HG02588 (cell line): ENCODE data around the gene ASB6.

Experiments used
- ATAC-seq: cut with Tn5 transposase; IDR thresholded peaks from one replicate; pipeline ENCODE4 v1.9.1; 2021; ENCODE audit warnings: mild to moderate bottlenecking, moderate library complexity; ENCODE audit not compliant: unreplicated experiment

ASB6 gene

DNA sequence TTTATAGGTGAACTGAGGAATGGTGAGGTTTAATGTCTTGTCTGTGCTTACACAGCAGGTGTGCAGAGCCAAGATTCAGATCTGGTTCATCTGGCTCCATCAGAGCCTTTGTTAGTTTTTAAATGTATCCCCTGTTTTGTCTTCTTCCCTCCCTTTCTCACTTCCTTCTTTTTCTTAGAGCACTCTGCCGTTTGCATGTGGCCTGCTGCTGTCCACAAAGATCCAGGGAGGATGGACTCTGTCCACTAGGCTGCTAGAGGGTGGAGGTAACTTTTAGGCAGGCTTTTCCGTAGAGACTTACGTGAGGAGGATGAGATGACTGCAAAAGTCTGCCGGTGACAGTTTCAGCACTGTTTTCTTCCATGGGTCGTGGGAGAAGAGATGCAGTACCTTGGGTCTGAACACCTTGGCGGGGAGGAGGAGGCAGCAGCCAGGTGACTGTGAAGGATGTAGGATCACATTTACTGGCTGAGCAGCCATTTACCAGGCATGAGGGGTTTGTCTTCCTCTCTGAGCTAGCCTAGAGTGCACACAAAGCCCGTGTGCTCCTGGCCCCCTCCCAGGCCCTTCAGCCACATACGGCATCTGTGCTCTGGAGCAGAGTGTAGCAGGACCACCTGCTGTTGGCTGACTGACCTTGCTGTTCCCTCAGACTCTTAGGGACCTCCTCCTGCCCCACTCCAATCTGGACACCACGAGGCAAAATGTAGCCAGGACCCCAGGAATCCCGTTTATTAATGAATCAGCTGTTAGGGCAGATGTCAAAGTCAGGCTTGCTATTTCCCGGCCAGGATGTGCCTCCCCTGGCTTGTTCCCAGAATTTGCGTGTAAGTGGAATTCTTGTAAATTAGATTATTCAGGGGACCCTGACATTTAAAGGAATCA, 14.2 kb downstream of the ASB6 start:
- no peak for ATAC-seq

DNA sequence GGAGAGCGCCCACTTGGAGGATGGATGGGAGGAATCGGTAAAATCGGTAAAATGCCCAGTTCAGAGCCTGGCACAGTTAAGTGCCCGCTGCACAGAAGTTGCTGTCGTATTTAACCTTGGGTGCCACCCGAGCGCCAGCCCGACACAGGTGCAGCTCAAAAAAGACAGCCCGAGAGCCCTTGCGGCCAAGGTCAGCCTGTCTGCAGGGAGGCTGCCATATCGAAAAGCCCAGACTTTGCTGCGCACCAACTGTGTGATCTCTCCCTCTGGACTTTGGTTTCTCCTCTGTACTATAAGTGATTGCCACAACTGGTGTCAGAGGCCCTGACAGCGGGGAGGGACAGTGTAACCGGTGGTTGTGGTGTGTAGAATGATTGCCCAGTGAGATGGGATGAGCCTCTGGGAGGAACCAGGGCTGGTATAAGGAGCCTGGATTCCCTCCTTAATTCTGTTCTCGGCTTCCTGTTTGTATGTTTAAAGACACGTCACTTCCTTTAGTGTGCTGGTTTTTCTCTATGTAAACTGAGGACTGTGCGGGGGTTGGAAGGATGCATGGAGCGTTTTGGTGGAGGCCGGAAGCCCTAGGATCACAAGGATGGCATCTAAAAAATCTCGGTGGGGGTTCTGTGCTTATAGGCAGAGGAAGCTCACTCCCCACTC, 15.2 kb downstream of the ASB6 start:
- ATAC-seq: peak; percentile 14

DNA sequence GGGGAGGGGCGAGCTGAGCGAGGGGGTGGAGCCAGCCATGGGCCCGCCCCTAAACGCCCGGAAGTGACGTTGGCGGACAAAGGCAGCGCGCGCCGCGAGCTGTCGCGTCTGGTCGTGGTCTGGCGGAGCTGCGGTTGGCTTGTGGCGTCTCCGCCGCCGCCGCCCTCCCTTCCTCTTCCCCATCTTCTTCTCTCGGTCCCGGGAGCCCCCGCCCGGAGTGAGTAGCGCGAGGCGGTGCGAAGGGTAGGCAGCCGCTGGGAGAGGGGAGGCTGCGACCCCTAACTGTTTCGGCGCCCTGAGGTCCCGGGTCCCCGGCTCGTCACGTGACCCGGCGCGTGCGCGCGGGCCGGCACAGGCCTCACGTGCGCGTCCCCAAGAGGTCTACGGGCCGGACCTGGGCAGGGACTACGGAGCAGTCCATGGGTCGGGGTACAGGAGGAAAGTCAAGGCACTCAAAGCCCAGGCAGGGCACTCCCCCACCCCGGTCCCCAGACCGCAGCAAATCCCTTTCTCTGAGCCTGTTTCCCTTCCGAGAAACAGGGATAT, 15.8 kb downstream of the ASB6 start, which contains the start of gene NTMT1:
NTMT1 (plus strand) TSS at position 85 of the 546 bp plus-strand sequence. CDS start 6,541 bp downstream, outside the sequence.
- ATAC-seq: peak; percentile 71

DNA sequence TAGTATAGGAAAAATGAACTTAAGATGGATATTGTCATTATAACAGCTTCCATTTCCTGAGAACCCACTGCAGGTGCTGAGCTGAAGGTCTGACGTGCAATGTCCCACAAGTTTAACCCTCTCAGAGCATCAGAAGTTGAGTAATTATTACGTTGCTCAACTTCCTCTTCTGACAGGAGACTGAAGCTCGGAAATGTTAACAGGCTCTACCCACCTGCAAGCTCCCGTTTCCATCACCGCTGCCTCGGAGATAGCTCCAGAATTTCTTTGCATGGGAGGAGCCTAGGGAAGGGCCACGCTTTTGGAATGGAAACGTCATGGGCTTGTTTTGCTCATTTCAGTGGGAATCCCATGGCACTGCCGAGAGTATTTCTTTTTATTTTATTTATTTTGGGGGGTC, 17.0 kb downstream of the ASB6 start:
- no peak for ATAC-seq

DNA sequence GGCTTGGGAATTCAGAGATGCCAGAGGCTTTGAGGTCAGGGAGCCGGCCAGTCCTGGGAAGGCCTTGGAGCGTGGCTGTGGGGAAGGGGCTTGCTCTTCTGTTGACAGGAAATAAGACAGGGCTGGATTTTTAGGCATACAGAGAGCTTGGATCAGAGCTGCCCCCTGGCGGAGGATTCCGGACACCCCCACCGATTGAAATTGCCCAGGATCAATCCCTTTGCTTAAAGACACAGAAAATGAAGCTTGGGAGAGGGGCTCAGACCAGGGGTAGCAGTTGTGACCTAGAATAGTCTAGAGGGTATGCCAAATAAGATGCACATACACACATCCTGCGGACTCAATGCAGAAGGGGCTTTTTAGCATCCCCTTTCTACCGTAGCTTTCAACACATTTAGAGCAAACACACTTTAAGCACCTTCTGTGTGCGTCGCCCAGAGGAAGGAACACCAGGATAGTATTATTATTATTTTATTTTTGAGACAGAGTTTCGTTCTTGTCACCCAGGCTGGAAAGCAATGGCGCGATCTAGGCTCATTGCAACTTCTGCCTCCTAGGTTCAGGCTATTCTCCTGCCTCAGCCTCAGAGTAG, 17.7 kb downstream of the ASB6 start:
- no peak for ATAC-seq

DNA sequence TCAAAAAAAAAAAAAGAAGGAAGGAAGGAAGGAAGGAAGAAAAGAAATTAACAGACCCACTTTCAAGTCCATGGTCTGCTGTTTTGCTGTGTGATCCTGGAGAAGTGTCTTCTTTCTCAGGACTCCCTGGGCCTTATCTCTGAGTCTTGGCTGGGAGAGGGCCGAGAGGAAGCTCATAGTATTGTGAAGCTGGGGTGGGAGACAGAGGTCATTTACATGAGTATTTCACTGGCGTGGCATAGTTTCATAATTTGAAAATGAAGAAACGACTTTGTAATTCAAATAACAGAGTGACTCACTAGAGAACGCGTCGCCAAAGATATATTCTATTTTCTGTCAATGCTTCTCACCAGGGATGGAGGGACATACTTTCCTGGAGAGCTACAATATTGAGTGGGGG, 18.6 kb downstream of the ASB6 start:
- no peak for ATAC-seq

DNA sequence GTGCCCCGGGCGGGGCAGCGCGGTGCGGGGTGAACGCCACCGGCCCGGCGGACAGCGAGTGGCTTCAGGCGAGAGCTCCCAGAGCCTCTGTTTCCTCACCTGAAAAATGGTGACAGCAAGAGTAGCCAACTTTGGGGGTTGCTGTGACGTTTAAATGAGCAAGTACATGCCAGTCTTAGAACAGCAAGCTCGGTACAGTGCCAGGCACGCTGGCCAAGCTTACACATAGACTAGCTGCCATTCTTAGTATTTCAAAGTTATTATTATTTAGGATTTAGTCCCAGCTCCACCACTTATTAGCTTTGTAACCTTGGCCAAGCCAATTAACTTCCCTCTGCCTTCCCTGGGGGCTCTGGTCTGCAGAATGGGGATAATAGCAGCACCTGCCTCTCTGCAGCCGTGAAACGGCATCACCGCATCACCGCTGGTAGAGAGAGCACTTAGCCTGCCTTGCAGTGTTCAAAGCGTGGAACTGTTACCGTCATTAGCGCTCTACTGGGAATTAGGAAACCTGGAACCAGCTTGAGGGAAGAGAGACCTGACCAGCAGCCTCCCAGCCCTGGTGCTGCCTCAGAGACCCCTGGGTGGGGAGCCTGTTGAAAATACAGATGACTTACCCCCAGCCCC, 21.2 kb downstream of the ASB6 start, which contains the start of gene C9orf50:
C9orf50 (minus strand) TSS at position 433 of the 627 bp plus-strand sequence. CDS start 527 bp downstream, outside the sequence.
- ATAC-seq: no peak

DNA sequence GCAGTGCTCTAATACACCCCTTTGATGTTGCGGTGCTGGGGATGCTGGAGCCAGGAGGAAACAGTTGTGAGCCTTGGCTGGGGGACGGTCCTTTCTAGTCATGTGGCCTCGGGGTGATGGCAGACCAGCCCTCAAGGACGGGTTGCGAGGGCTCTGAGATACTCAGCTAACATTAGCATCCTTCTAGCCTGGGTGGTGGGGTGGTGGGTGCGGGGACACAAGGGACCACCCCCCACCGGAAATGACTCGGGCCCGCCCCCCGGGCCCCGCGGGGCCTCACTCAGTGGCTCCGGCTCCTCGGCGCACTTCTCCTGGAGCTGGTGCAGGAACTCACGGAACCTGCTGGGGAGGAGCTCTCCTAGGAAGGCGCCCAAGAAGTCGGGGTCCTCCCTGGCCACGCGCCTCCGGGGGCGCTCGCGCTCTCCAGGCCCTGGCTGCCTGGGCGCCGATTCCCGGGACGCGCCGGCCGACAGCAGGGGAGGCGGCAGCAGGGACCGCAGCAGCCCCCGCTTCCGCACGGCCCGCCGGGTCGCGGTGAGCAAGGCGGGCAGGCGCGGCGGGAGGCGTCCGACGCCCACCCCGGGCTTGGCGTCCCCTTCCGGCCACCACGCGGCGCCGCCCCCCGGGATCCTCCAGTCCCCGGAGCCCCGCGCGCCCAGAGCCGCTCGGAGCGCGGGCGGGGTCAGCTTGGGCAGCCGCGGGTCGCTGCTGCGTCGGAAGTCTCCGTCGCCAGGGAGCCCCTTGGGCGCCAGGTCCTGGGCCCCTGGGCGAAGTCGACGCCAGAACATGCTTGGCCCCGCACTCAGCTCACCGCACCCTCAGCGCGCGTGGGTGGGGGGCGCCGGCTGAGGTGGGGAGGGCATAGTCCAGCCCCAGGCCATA, 21.9 kb downstream of the ASB6 start:
- no peak for ATAC-seq

DNA sequence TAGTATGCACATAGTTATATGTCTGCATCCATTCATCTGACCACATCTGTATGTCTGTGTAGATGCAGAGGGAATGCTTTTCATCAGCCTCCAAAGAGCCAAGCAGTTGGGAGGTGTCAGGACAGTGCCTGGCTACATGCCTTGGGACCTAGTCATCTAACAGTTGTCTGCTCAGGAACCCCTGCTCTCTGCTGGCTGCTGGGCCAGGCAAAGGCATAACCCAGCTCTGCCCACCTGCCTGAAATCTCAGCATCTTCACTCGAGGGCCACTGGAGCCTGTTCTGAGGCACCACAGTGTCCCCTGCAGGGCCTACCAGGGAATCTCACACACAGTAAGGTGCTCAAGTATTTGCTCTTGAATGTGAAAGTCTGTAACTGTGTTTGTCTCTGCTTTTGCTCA, 24.8 kb downstream of the ASB6 start:
- no peak for ATAC-seq

DNA sequence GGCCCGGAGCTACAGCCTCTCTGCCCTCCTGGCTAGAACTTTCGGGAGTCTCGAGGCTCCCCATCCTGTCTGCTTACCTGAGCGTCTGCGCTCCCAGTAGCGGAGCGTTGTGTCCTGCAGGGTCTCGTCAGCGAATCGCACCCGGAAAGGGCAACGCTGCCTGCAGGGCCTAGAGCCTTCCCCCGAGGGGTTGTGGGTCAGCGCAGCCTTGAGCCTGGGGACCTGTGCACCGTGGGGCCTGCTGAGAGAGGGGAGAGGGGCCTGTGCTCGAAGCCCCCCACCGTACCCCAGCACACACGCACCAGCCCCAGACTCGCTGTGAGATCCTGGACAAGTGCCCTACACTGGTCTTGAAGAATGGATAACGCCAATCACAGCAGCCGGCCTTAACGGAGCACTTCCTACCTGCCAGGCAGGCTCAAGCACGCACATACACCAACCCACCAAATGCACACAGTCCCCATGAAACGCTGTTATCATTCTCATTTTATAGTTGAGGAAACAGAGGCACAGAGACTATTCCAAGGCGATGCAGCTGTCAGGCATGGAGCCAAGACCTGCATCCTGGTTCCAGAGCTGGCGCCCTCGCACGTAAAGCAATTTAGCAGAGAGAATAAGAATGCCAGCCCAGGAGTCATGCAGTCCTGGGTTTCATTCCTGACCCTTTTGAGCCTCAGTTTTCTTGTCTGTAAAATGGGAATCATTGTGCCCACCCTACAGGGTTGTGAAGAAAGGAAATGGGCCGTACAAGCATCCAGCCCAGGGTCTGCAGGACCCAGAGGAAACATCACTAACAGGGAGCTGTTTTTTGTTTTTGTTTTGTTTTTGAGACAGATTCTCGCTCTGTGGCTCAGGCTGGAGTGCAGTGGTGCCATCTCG, 26.3 kb downstream of the ASB6 start:
- no peak for ATAC-seq

DNA sequence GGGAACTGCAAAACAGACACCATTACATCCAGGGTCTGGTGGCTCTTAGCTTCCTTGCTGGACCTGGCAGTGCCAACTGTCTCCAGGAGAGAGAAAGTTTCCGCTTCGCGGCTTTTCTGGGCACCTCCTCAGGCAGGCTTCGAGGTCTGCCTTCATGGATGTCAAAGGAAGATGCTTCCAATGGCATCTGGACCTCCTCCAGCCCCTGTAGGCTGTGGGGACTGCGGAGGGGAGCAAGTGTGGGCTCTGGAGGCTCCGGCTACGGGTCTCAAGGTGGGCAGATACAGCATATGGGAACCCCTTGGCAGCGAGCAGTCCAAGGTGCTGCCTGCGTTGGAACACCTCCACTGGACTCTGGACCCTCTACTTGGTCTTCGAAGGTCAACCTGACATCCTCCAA, 27.0 kb downstream of the ASB6 start:
- ATAC-seq: no peak

DNA sequence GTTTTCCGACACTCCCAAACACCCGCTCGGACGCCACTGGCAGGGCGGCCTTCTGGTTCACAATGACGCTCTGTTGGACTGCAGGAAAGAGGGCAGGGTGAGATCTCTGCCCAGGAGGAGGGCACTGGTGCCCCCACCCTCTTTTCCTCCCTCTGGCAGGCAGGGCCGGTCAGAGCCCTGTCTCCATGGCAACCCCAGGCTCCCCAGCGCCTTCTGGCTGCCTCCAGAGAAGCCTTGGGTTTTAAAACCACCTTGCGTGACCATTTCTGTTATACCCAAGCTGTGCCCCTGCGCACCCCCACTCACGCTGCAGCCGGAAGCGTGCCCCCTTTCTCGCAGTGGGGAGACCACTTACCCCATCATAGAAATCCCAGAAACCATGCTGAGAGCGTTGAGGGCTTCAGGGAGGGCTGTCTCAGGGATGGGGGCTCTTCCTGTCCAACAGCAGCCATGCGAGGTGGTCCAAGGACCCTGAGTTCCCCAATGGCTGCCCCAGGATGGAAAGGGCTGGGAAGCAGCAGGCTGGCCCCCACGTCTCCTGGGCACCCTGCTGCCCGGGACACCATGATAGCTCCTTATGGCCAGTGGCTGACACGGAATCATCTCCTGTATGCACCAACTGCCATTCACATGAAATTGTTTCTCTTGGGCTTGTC, 28.3 kb downstream of the ASB6 start:
- ATAC-seq: no peak

DNA sequence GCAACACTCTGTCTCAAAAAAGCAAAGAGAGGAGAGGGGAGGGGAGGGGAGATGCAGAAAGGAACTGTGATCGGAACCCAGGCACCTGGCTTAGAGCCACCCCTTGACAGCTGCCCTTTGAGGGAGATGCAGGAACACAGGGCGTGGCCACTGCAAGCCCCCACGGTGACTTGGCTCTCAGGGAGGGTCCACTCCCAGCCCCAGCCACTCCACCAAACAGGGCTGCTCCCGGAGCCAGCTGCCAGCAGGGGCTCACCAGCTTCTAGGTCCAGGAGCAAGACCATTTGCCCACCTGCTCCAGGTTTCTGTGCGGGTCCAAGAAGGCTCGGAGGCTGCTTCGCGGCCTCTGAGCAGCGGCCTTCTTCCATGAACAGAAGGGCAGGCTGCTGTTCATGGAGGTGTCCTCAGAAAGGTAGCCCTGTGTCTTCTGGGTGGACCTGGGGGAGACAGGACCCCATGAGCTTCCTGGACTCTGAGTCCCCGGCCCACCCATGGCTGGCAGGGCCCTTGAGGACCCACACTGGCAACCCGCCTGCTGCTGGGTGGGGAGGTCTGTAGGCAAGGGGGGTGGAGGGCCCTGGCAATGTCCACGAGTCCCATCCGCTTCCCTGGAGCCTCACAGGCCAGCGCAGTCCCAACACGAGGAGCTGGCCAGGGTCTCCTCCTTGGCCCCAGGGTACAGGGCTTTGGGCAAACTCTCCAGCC, 29.0 kb downstream of the ASB6 start:
- no peak for ATAC-seq

DNA sequence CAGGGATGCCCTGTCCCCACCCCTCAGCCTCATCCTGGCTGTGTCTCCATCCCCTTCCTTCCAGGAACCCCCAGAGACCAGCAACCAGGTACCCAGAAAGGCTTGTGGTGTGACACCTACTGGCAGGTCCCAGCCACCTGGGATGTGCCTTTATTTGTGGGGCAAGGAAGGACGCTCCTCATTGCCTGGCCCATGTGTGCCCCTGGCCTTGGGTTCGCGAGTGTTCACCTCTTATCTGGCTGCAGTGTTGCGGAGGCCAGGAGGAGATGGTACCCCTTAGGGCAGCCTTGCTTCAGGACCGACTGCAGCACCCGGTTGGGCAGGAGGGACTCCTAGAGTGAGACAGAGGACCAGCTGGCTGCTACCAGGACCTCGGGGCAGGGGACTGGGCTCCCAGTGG, 29.8 kb downstream of the ASB6 start:
- ATAC-seq: no peak

DNA sequence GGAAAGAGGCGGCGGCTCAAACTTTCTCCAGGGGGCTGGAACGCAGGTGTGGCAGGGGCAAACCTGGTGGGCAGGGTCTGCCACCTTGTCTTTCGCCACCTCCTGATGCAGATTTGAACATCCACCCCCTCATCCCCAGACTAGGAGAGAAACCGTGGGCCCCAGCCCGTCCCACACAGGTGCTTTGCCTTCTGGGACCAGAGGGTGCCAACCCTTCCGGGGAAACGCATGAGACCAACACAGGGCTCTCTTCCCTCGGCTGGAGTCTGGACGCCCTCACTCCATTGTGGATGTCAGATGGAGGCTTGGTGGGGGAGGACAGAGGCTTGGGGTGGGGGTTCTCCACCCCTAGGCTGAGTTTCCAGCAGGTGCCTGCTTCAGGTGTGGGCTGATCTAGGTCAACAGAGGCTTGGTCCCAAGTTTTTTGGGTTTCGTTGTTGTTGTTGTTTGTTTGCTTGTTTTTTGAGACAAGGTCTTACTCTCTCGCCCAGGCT, 30.6 kb downstream of the ASB6 start:
- no peak for ATAC-seq

DNA sequence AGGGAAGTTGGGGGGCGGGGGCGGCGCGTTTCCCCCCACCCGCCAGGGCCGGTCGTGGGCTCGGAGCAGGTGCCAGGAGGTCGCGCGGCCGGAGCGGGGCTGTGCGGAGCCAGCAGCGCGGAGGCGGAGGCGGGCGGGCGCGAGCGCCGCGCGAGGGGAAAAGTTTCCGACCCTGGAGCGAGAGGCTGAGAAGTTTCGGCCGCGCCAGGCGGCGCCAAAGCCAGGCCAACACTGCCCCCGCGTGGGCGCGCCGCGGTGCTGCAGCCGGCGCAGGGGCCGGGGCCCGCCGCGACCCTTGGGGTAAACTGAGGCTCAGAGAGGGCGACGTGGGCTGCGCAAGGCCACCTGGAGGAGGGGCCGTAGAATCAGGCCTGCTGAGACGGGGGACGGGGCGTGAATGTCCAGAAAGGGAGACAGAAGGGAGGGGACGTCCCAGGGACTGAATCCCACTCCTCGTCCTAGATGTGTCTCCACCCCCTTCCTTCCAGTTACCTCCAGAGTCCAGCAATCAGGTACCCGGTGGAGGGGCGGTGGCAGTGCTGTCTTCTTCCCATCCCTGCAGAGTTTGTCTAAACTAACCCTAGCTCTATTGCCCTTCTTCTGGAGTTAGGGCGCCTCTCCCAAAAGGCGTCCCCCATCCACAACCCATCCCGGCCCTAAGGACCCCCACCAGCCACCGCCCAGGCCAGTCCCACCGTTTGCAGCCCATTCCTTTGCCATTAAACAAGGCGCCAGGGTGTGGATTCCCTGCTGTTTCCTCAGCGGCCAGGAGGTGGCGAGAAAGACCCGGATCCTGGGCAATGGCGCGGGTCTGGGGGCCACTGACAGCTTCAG, 31.3 kb downstream of the ASB6 start:
- peak; percentile 60 for ATAC-seq

DNA sequence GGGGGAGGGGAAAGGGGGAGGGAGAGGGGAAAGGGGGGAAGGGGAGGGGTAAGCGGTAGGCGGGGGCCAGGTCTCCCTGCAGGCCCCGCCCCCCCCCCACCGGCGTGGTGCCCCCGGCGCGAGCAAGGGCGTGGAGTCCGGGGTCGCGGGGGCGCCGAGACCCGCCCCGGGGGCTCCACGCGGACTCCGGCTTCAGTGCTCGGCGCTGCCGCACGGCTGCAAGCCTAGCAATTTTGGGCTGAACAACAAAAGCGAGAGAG, 31.8 kb downstream of the ASB6 start:
- ATAC-seq: no peak
